Fibroblast of mammary gland (primary cell): Measurements from ENCODE around the gene KIF26A.

Experiments used
- DNase-seq: peaks from one replicate; pipeline ENCODE4 v3.0.0-alpha.2; 2010; ENCODE audit warnings: low read depth
- H3K4me3 ChIP-seq: 2 replicates; pipeline ENCODE4 v1.5.1; 2011; ENCODE audit warnings: low read depth, mild to moderate bottlenecking, low read length, moderate library complexity; ENCODE audit not compliant: control insufficient read depth
- TF ChIP-seq, protein P1 (sequence below): conservative IDR thresholded peaks from 2 replicates; pipeline ENCODE4 v1.5.1; 2011; ENCODE audit warnings: low read depth, low read length, inconsistent platforms; ENCODE audit not compliant: control insufficient read depth, insufficient read depth

KIF26A gene

DNA sequence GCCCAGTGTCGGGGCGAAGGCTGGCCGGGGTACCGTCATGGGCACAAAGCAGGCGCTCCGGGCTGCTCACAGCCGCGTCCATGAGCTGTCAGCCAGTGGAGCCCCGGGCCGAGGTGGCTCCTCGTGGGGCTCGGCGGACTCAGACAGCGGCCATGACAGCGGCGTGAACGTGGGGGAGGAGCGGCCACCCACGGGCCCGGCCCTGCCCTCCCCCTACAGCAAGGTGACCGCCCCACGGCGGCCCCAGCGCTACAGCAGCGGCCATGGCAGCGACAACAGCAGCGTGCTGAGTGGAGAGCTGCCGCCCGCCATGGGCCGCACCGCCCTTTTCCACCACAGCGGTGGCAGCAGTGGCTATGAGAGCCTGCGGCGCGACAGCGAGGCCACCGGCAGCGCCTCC is 39.0 kb downstream of the KIF26A start:
- TF ChIP-seq, protein P1, sequence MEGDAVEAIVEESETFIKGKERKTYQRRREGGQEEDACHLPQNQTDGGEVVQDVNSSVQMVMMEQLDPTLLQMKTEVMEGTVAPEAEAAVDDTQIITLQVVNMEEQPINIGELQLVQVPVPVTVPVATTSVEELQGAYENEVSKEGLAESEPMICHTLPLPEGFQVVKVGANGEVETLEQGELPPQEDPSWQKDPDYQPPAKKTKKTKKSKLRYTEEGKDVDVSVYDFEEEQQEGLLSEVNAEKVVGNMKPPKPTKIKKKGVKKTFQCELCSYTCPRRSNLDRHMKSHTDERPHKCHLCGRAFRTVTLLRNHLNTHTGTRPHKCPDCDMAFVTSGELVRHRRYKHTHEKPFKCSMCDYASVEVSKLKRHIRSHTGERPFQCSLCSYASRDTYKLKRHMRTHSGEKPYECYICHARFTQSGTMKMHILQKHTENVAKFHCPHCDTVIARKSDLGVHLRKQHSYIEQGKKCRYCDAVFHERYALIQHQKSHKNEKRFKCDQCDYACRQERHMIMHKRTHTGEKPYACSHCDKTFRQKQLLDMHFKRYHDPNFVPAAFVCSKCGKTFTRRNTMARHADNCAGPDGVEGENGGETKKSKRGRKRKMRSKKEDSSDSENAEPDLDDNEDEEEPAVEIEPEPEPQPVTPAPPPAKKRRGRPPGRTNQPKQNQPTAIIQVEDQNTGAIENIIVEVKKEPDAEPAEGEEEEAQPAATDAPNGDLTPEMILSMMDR: no peak
- no peak for DNase-seq
- H3K4me3 ChIP-seq: no peak overlapping the region

DNA sequence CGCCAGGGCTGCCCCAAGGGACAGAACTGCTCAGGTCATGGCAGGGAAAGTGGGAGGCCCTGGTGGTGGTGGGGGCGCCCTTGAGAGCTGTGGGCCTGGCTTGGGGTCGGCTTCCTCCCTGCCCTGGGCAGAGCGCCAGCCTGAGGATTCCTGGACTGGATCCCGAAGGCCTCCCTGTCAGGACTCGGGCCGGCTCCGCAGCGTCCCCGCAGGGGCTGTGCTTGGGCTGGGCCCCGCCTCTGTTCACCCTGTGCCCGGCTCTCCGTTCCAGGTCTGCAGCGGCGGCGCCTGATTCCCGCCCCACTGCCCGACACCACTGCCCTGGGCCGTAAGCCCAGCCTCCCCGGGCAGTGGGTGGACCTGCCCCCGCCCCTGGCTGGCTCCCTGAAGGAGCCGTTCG is 39.9 kb downstream of the KIF26A start:
- TF ChIP-seq, protein P1: no peak
- H3K4me3 ChIP-seq: no peak overlapping the region

DNA sequence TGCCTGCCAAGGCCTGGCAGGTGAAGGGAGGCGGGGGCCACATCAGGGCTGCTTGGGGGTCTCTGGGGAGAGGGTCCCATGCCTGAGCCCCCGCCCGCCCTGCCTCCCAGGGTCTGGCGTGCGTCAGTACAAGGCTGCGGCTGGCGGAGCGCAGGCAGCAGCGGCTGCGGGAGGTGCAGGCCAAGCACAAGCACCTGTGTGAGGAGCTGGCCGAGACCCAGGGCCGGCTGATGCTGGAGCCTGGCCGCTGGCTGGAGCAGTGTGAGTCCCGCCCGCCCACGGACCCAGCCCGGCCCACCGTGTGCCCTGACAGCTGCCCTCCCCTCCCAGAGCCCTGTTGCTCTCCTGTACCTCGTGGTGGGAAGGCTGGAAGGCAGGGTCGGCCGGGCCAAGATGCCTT is 40.7 kb downstream of the KIF26A start:
- no peak overlapping the region for H3K4me3 ChIP-seq
- TF ChIP-seq, protein P1: no peak
- no peak for DNase-seq

More for the DNA sequence above, 39.9 kb downstream of the KIF26A start:
- no peak for DNase-seq

DNA sequence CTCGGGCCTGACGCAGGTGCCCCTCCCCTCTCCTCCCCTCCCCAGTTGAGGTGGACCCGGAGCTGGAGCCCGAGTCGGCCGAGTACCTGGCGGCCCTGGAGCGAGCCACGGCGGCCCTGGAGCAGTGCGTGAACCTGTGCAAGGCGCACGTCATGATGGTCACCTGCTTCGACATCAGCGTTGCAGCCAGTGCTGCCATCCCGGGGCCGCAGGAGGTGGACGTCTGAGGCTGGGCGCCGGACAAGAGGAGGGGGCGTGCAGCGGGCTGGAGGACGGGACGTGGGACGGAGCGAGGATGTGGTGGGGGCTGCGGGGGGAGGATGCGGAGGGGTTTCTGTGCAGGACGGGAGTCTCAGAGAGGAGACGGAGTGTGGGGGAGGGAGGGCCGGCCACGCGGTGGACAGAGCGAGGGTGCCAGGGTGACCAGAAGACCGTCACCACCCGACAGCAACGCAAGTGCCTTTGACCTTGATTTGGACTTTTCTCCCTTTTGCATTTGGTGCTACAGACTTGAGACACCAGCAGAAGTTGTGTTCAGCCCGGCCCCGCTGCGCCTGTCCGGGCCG is 41.3 kb downstream of the KIF26A start:
- no peak for DNase-seq
- TF ChIP-seq, protein P1: no peak
- H3K4me3 ChIP-seq: no peak overlapping the region

DNA sequence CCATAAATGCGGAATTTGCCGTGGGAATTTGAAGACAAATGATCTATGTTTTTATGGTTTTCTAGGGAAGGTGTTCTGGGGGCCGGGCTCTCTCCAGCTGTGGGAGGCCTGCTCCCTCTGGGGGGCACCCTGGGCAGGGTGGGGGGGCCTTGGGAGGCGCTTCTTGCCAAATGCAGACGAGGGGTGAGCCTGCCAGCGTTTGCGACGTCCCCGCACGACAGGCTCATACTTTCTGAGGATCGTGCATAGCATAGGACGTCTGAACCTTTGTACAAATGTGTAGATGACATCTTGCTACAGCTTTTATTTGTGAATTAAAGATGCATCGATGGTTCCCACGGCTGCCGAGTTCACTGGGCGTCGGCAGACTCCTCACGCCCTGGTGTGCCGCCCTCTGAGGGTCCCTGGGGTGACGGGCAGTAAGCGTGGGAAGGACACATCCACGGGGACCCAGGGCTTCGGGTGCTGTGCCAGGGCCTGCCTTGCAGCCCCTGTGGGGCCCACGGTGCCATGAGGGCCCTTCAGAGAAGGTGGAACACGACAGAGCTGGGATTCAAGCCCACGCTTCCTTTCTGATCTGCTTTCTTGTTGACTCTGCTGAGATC is 42.3 kb downstream of the KIF26A start:
- TF ChIP-seq, protein P1: no peak
- DNase-seq: no peak
- H3K4me3 ChIP-seq: no peak overlapping the region

DNA sequence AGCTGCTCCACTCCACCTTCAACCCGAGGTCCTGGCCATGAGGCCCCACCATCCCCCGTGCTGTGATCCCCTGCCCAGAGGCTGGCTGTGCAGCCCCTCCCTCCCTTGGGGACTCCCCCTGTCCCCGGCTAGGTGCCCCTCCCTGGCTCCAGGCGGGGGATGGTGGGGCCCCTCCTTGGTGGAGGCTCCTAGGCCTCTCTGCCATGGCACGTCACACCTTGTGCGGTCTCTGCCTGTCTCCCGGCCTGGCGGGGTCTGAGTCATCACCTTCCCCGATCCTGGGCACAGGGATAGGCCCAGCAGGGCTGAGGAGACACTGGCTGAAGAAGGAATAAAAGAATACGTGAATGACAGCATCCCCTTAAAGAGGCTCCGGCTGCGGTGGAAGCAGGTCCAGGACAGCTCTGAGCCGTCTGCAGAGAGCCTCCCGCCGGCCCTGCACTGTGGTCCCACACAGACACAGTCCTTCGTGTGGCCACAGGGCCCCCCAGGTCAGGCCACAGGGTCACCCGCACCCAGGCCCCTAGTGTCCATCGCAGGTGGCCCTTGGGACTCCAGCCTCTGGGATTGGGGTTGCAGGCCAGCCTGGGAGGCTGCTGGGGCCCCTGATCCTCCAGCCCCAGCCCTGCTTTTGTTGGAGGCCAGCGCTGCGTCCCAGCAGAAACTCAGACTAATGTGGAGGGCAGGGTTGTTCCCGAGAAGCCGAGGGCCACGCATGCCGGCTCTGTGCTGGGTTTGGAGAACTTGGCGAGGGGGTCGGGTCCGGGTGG is 43.6 kb downstream of the KIF26A start:
- TF ChIP-seq, protein P1: no peak
- H3K4me3 ChIP-seq: no peak overlapping the region
- no peak for DNase-seq
